HUES64 (cell line): ENCODE results near the gene RFPL2.
"Not testable (repeated sequence)": the region's sequence is repeated elsewhere in the genome, so short reads cannot be mapped to it uniquely, and the experiment has no call there.

Experiments used
- H3K27ac ChIP-seq: 2 replicates; pipeline ENCODE4 v1.7.0; 2013; ENCODE audit warnings: low read depth, low read length, inconsistent platforms
- H3K27me3 ChIP-seq: 2 replicates; pipeline ENCODE4 v1.6.1; 2013; ENCODE audit warnings: mild to moderate bottlenecking, low read length; ENCODE audit not compliant: insufficient read depth
- H3K36me3 ChIP-seq: 2 replicates; pipeline ENCODE4 v1.6.1; 2013; ENCODE audit warnings: mild to moderate bottlenecking, low read length; ENCODE audit not compliant: insufficient read depth
- H3K4me1 ChIP-seq: 2 replicates; pipeline ENCODE4 v1.6.1; 2013; ENCODE audit warnings: mild to moderate bottlenecking, low read length, moderate library complexity; ENCODE audit not compliant: insufficient read depth
- H3K4me3 ChIP-seq: 2 replicates; pipeline ENCODE4 v1.5.1; 2013; ENCODE audit warnings: mild to moderate bottlenecking, low read length, moderate library complexity
- H3K9ac ChIP-seq: 2 replicates; pipeline ENCODE4 v1.6.1; 2013; ENCODE audit warnings: mild to moderate bottlenecking, low read depth, low read length
- H3K9me3 ChIP-seq: 2 replicates; pipeline ENCODE4 v1.6.1; 2013; ENCODE audit warnings: low read depth, low read length; ENCODE audit not compliant: insufficient read depth
- WGBS: fragments of 150-250, 120-280 bp; methylation state at CpG from one replicate; pipeline ENCODE4 v1.1.7; 2013; ENCODE audit warnings: missing lambda C conversion rate; 5-methylcytosine and 5-hydroxymethylcytosine counted together

The RFPL2 gene

DNA sequence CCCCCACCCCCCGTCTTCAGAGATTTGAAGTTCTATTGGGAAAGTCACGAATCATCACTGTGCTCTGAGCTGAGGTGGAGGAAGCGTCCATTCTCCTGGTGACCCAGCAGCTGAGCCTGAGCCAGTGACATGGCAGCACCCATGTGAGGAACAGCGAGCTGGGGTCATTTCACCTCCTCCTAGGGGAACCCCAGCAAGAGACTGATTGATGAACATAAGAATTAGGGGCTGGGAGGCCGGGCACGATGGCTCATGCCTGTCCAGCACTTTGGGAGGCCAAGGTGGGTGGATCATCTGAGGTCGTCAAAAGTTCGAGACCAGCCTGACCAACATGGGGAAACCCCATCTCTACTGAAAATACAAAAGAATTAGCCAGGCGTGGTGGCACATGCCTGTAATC, 11.5 kb downstream of the RFPL2 start:
- 91% methylated on average over 9 of the region's 9 CpGs for WGBS
- not testable (repeated sequence) for H3K36me3 ChIP-seq
- H3K27me3 ChIP-seq, result peaks cover 11% of the 10 kb centered on the region

DNA sequence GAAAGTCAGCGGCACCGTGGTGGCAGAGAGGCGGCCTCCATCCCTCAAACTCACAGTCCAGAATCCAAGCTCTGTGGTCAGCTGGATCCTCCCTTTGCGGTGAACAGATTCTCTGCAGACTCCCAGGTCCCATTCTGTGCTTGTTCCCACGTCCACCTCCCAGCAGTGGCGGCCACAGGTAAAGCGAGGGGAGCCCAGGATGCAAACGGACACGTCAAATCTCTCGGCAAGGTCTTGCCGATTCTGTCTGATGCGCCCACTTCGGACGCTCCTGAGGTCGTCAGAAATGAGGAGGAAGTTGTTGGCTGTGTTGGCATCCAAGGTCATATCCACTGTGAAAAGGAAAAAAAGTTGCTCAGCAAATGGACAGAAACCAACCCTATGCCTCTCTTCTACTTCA, 13.9 kb downstream of the RFPL2 start:
- not testable (repeated sequence) for H3K4me3 ChIP-seq, H3K27ac ChIP-seq, H3K9ac ChIP-seq, H3K27me3 ChIP-seq, H3K36me3 ChIP-seq, H3K9me3 ChIP-seq, H3K4me1 ChIP-seq
- WGBS, result 90% methylated on average over 15 of the region's 15 CpGs

More for the DNA sequence above, 11.5 kb downstream of the RFPL2 start:
- H3K9ac ChIP-seq, H3K9me3 ChIP-seq, H3K27ac ChIP-seq, H3K4me3 ChIP-seq, H3K4me1 ChIP-seq: not testable (repeated sequence)

GRCh38 chr22:32185821-32186220, 19.1 kb downstream of the RFPL2 start:
- WGBS, result 89% methylated on average over 3 of the region's 3 CpGs
- H3K4me1 ChIP-seq, result no peaks in the 10 kb centered on the region
- no peaks in the 10 kb centered on the region for H3K9me3 ChIP-seq
- no peak overlapping the region for H3K4me3 ChIP-seq
- peaks cover 7% of the 10 kb centered on the region for H3K27me3 ChIP-seq
- H3K9ac ChIP-seq, result no peak overlapping the region
- no peak overlapping the region for H3K27ac ChIP-seq
- no peaks in the 10 kb centered on the region for H3K36me3 ChIP-seq

DNA sequence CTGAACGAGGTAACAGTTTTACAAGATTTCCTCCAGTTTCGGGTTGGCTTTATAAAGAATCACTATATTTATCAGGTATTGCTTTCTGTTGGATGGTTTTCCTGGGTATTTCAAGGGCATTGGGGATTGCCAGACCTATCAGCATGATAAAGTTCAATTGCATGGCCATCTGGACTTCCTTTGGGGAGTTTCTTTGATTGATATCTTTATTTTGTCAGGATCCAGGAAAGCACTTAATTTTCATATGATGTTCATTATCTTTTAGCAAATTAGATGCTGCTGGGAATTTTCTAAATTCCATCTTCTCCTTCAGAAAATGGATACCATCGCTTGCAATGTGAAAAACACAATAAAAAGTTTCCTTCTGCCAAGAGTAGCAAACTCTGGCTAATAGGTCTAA, 21.2 kb downstream of the RFPL2 start:
- Histone ChIP-seq H3K9me3 (no peaks in the 10 kb centered on the region), H3K4me3 (no peak overlapping the region), H3K36me3 (no peaks in the 10 kb centered on the region), H3K4me1 (no peaks in the 10 kb centered on the region), H3K27ac (no peak overlapping the region), H3K9ac (no peak overlapping the region), H3K27me3 (peaks cover 7% of the 10 kb centered on the region)
- WGBS, result 94% methylated on average over 3 of the region's 3 CpGs

- no peak overlapping the region for H3K4me3 ChIP-seq
- no peak overlapping the region for H3K27ac ChIP-seq
- no peak overlapping the region for H3K9ac ChIP-seq
- H3K9me3 ChIP-seq, result no peaks in the 10 kb centered on the region
- no peaks in the 10 kb centered on the region for H3K36me3 ChIP-seq
- H3K4me1 ChIP-seq, result no peaks in the 10 kb centered on the region
- 87% methylated on average over 6 of the region's 6 CpGs for WGBS
- H3K27me3 ChIP-seq, result peaks cover 27% of the 10 kb centered on the region
These were observed 23.8 kb downstream of the RFPL2 start for GRCh38 chr22:32181043-32181442.

- WGBS, result 87% methylated on average over 7 of the region's 8 CpGs
- Histone ChIP-seq H3K9me3 (no peaks in the 10 kb centered on the region), H3K27ac (no peak overlapping the region), H3K36me3 (no peaks in the 10 kb centered on the region), H3K27me3 (peaks cover 46% of the 10 kb centered on the region), H3K9ac (no peak overlapping the region), H3K4me3 (no peak overlapping the region), H3K4me1 (no peaks in the 10 kb centered on the region)
These were observed 27.6 kb downstream of the RFPL2 start for GRCh38 chr22:32177221-32177765.

DNA sequence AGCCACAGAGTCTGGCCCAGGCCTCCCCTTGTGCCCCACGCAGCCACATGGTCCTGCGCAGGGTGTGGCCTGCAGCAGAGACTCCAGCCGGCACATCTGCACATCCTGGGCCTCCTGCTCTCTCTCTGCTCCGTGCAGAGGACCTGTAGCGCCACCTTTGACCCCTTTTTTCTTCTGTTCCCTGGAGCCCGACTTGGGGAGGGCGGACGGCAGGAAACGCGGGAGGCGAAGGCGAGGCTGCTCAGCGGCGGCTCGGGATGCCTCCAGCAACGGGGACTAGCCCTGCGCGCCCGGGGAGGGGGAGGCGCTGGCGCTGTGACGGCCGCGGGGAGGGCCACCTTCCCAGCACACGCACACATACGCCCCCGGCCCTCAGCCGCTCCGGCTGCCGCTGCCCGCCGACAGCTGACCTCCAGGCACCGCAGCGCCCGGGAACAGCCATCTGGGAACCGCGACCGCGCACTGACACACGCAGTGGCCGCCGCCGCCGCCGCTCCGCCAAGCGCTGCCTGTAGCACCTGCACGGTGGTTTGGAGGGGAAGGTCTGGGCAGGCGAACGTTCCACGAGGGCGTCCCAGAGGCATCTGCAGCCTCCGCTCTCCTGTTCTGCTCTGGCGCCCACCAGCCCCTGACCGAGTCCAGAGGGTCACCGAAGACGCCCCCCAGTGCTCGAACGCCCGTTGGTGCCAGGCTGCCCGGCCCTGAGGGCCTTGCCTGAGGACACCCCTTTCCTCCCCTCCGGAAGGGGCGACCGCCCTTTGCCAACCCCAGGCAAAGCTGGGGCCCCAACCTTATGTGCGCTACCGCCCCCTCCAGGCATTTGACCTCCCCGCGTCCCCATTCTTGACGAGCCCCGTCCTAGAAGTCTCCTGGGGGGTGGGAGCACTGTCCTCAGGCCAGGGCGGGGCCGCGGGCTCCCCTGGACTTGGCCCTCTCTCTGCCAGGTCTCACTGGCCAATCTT, 28.9 kb downstream of the RFPL2 start:
- Histone ChIP-seq H3K4me3 (peak overlapping the region; percentile 41), H3K4me1 (no peaks in the 10 kb centered on the region), H3K9ac (no peak overlapping the region; the same call in 1 of the 2 replicates), H3K36me3 (no peaks in the 10 kb centered on the region), H3K9me3 (no peaks in the 10 kb centered on the region), H3K27me3 (peaks cover 46% of the 10 kb centered on the region), H3K27ac (no peak overlapping the region)
- 6% methylated on average over 73 of the region's 73 CpGs for WGBS

DNA sequence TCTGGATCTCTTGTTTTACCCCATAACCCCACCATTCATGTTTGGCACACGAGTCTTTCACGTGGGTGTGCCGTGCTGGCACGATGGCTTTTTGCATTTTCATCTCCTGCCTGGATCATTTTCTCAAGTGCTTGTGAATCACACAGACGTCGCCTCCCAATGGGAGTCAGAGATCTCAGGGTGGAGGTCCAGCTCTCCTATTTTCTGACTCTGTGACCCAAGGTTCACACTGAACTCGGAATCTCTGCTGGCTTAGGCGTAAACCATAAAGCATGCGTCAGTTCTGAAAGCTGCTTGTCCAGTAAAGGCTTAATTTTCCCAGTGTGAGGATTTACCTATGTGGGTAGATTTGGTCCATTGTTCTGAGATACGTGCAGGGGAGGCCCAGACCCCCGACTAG, 29.8 kb downstream of the RFPL2 start:
- no peak overlapping the region for H3K9ac ChIP-seq
- no peaks in the 10 kb centered on the region for H3K4me1 ChIP-seq
- H3K27me3 ChIP-seq, result peaks cover 46% of the 10 kb centered on the region
- H3K27ac ChIP-seq, result no peak overlapping the region
- H3K36me3 ChIP-seq, result no peaks in the 10 kb centered on the region
- H3K9me3 ChIP-seq, result no peaks in the 10 kb centered on the region
- H3K4me3 ChIP-seq, result no peak overlapping the region
- WGBS, result 92% methylated on average over 11 of the region's 11 CpGs

DNA sequence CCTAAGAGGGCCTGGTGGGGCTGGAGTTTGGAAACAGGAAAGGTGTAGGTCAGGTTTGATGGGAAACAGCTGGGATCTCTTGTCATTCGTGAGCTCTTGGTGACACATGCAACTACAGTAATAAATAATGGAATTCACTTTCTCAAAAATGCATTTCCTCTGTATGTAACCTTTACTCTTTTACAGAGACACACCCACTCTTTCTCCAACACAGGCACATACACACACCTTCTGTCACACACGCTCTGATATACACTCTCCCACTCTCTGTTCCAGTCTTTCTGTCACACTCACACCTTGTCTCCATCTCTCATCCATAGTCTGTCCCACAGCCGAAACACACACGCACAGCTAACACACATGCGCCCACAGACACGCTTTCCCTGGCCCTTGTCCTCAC, 39.2 kb downstream of the RFPL2 start:
- Histone ChIP-seq H3K9me3 (no peaks in the 10 kb centered on the region), H3K4me3 (no peak overlapping the region), H3K27me3 (no peaks in the 10 kb centered on the region; the same call in 1 of the 2 replicates), H3K36me3 (no peaks in the 10 kb centered on the region), H3K27ac (no peak overlapping the region), H3K9ac (no peak overlapping the region), H3K4me1 (no peaks in the 10 kb centered on the region)
- WGBS, result 91% methylated on average over 6 of the region's 6 CpGs

GRCh38 chr22:32164075-32164860, 40.6 kb downstream of the RFPL2 start:
- no peaks in the 10 kb centered on the region for H3K9me3 ChIP-seq
- WGBS, result 72% methylated on average over 5 of the region's 6 CpGs
- no peaks in the 10 kb centered on the region for H3K36me3 ChIP-seq
- no peak overlapping the region for H3K27ac ChIP-seq
- H3K4me3 ChIP-seq, result no peak overlapping the region
- no peaks in the 10 kb centered on the region for H3K4me1 ChIP-seq
- no peaks in the 10 kb centered on the region; the same call in 1 of the 2 replicates for H3K27me3 ChIP-seq
- no peak overlapping the region for H3K9ac ChIP-seq

DNA sequence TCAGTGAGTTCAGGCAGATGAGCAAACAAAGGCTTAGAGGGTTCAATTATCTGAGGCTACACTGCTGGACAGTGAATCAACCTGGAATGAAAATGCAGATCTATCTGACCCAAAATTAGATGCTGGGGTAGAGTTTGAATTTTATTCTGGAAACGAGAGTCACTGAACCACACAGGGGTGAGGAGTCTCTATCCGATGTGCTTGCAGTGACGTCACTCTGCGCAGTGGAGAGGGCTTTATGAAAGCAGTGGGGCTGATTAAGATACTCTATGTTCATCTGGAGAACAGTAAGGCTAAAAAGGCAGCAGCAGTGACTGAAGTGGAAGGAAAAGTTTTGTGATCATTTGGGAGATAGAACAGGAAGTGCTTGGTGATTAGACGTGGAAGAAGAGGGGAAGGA, 44.5 kb downstream of the RFPL2 start:
- not testable (repeated sequence) for H3K9me3 ChIP-seq, H3K27ac ChIP-seq, H3K4me1 ChIP-seq, H3K9ac ChIP-seq, H3K4me3 ChIP-seq, H3K27me3 ChIP-seq, H3K36me3 ChIP-seq
- 94% methylated on average over 5 of the region's 5 CpGs for WGBS
